Amniotic stem cell (primary cell): ENCODE data around the gene PPP2R2C.

Source experiments
- DNase-seq: peaks from one replicate; lab custom pipeline; 2025; lab: John Stamatoyannopoulos, UW

PPP2R2C gene

DNA sequence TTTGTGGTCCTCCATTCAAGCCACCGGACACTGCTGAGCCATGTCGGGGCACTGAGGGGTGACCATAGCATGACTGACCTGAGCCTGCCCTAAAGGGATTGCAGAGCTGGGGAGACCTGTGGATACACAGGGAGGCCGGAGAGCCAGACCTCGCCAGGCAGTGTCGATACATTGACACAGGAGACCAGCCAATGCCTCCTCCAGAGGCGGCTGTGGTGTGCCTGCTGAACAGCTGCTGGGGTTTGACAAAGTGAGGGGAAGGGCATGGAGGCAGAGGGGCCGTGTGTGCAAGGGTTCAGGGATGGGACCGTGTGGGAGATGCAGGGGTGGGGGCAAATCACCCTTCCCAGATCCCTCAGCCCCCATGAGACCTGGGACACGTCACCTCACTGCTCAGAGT is 48.0 kb downstream of the PPP2R2C start:
- DNase-seq: no peak

- no peak for DNase-seq
These were observed 48.8 kb downstream of the PPP2R2C start for GRCh38 chr4:6423575-6423974.

DNA sequence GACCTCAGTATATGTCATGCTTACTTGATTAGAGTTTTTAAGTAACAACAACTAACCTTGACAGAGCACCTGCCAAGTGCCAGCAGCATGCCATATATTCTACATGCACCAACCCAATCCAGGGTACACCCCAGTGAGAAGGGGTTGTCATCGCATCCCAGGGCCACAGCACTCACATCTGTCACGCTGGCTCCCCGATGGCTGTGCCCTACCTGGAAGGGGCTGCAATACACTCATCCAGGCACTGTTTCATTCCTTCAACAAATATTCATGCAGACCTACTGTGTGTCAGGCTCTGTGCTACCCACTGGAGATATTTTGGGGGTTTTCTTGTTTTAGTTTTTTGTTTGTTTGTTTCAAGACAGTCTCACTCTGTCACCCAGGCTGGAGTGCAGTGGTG is 49.5 kb downstream of the PPP2R2C start:
- DNase-seq: no peak

DNA sequence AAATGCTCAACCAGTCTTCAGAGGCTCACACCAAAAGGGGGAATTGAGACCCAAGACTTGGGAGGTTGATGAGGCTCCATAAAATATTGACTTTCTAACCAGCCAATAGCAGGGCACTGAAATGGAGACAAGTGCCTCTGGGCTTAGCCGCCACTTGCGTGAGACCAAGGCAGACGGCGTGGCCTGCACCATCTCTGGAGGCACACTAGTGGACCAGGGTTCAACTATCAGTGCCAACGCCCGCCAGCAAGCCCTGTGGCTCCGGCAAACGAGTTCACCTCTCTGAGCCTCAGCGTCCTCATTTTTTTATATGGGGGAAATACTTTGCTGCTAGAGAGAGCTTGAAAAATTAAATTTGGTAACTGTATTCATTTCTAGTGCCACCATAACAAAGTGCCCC is 50.3 kb downstream of the PPP2R2C start:
- no peak for DNase-seq

- no peak for DNase-seq
These were observed 51.0 kb downstream of the PPP2R2C start for GRCh38 chr4:6421397-6421796.

DNA sequence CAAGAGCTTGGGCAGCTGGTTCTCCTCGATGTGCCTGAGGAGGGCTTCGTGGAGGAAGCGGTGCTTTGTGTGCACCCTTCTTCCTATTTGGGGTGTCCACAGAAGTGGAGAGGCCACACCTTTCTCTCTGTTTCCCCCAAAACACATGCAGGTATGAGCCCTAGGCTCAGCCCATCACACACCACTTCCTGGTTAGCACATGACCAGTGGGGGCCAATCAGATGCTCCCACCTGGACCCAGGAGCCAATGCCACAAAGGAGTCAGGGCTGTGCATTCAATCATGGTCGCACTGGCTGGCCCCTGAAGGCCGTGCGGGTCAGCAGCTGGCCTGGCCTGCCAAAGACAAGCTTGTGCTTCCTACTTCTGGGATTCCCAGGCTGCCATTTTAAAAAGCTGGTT is 51.4 kb downstream of the PPP2R2C start:
- no peak for DNase-seq

DNA sequence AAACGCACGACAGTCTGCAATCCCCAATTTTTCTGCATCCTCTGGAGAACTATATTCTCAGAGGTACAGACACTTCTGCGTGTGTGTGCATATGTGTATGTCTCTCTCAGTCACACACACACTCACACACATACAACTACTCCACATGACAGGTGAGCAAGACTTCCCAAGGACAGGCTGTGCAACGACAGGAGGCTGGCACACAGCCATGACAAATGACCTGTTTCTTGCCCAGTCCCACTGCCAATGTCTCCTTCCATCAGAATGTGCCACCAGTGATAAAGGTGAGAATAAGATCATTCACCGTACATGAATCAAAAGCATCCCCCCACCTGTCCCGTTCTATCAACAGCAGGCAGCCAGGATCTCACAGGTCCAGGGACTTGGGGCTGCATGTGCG is 52.4 kb downstream of the PPP2R2C start:
- DNase-seq: no peak

GRCh38 chr4:6419452-6420028 is 52.9 kb downstream of the PPP2R2C start:
- no peak for DNase-seq

DNA sequence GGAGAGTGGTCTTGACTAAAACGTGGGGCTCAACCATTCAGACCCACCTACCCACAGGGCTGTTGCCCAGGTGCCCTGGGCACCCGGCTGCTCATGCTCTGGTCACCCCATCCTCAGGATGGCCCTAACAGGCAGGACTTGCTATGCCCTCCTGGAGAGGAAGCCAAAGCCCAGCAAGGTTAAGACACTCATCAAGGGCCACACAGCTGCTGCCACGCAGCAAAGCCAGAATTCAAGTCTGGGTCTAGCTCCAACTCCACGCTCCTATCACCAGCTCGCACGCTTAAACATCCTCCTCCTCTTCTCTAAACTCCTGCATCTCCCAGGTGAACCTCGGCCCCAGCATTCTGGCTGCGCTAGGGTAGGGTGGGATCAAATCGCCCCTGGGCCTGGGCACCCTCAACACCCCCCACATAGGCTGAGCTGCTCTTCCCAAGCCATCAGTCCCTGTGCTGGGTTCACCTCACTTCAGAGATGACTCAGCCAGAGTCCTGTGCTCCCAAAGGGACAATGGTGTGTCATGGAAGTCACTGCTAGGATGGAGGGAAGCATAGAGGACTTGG is 54.1 kb downstream of the PPP2R2C start:
- DNase-seq: no peak

- no peak for DNase-seq
These were observed 54.8 kb downstream of the PPP2R2C start for GRCh38 chr4:6417516-6418050.

- no peak for DNase-seq
These were observed 55.7 kb downstream of the PPP2R2C start for GRCh38 chr4:6416518-6417286.

DNA sequence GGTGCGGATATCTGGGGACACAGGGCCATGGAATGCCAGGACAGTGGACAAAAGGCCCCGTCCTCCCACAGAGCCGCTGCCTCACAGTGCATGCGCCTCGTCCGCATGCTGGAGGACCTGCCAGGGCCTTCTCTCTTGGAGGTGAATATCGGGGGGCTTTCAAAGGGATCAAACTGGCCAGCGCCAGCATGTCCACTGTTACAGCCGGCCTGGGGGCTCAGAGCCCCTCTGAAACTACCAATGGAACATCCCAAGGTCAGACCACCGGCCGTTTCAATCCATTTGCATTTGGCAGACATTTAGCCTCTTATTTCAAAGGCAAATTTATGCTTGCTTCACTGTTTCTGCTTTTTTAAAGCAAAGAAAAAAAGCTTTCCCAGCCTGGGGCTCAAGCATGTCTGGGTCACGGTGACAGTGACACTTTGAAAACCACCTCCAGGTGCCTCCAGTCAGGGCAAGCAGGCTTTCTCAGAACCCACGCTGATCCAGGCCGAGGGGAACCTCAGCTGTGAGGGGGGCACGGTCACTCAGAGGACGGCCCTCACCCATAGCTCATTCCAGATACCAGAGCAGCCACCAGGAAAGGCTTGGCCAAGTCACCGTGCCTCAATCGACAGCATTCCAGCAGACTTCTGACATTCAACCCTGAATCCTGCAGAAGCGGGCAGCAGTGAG is 57.2 kb downstream of the PPP2R2C start:
- DNase-seq: no peak

DNA sequence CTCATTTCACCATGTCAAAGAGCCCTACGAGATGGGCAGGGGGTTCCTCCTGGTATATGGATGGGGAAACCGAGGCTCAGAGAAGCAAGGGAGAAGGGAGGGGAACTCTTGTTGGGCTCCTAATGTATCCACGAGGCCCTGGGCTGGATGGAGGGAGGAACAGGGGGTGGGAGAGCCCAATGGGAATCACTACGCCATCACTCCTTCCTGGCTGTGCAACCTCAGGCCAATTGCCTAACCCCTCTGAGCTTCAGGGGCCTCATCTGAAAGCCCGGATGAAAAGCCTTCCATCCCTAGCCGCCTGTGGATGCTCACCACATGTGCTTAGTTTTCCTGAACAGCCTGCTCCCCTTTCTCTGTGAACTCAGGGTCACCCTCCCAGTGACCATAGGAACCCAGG is 57.8 kb downstream of the PPP2R2C start:
- no peak for DNase-seq

DNA sequence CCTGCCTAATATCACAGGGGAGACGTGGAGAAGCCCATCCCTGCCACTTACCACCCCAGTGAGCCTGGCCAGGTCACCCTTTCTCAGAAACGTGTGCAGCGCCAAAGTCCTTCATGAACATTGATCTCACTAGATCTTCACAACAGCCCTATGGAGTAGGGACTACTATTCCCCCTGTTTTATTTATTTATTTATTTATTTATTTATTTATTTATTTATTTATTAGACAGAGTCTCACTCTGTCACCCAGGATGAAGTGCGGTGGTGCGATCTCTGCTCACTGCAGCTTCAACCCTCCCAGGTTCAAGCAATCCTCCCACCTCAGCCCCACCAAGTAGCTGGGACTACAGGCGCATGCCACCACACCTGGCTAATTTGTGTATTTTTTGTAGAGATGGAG is 61.8 kb downstream of the PPP2R2C start:
- DNase-seq: no peak

DNA sequence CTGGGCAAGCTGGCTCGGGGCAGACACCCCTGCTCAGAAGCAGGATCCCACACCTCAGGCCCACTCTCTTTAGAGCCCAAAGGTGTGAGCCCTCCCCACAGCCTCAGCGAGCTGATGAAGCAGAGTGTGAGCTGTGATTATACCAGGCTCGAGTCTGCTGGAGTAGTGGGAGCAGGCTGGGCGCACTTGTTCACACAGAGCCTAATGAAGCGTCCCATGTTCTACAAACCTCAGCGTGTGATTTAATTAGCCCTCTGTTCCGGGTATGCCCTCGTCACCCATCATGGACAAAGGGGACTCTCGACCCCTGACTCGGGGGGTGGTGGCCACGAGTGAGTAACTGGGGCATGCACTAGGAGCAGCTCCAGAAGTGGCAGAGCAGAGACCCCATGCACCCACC is 62.3 kb downstream of the PPP2R2C start:
- DNase-seq: no peak

DNA sequence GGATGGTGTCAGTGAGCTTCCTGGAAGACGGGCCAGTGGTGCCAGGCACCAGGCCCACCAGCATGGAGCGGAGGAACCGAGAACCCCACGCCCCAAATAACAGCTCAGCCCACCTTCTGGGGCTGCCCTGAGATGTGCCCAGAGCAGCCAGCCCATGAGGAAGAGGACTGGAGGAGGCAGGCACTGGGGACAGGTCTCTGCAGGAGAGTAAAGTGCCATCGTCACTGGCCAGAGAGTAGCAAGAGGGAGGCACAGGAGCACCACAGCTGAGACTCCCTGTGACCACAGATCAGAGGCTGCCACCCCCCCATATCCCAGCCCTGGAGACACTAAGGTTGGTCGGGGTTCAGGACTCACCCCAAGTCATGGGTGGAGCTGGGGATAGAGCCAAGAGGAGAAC is 63.0 kb downstream of the PPP2R2C start:
- DNase-seq: no peak

DNA sequence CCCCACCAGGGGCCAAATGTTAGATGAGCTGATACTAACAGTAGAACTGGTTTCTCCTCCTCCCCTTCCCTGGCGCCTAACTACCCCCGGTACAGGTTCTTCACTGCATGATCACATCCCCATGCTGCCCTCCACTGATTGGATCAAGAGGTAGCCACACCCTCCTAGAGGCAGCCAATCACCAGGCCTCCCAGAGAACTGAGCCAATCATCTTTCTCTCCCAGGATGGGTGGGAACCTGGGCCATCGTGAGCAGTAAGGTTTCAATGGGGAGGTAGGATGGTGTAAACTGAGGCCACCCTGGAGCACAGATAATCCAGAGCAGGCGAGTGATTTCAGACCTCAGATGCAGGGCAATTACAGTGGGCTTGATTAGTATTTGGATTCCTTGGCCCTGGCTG is 64.2 kb downstream of the PPP2R2C start:
- no peak for DNase-seq

DNA sequence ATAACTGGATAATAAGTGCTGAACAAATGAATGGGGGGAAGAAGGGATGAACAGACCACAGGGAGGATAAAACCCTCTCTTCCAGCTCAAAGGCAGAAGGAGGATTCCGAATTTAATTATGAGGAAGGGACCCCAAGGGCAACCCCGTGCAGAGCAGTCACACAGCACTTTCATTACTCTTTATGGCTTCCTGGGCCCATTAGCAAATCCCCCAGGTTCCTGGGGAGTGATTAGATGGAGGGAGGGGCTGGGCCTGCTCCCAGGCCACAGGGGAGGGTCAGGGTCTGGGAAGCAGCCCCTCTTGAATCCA is 67.1 kb downstream of the PPP2R2C start:
- DNase-seq: no peak

DNA sequence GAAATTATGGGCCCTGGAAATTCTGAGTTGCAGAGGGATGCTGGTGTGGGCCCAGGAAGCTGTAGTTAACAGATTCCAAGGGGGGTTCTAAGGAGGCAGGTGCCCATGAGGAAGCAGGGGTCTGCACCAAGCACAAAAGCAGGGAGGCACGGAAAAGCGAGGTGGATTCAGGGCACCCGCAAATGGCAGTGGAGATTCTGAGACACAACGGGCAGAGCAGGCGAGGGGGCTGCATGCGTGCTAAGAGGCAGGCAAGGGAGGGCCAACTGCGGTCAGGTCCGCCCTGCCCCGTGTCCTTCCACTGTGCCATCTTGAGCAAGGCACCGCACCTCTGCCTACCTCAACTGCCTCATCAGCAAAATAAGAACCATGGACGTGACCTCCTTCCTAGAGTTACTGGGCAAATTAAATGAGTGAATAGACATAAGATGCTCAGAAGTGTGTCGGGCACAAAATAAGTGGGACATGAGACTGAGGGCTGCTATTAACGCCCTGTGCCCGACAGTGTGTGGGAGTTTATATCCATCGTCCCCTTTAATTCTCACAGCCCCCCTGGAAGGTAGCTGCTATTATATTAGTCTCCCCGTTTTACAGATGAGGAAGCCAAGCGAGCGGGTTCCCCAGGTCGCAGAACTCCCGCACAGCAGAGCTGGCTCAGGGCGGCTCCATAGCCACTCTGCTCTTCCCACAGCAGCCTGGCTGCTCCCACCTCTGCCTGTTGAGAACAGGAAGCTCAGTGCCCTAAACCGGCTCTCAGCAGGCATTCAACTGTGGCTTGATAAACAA is 67.6 kb downstream of the PPP2R2C start:
- DNase-seq: no peak

DNA sequence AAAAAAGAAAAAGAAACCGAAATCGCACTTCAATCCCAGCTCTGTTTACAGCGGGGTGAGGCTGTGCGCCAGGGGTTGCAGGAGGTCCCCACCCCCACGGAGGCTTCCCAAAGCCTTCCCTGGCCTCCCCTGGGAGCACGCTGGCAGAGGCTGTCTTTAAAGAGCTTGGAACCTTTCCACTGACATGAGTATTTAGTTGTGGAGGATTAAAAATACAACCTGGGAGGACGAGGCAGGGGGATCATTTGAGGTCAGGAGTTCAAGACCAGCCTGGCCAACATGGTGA is 69.1 kb downstream of the PPP2R2C start:
- DNase-seq: no peak

DNA sequence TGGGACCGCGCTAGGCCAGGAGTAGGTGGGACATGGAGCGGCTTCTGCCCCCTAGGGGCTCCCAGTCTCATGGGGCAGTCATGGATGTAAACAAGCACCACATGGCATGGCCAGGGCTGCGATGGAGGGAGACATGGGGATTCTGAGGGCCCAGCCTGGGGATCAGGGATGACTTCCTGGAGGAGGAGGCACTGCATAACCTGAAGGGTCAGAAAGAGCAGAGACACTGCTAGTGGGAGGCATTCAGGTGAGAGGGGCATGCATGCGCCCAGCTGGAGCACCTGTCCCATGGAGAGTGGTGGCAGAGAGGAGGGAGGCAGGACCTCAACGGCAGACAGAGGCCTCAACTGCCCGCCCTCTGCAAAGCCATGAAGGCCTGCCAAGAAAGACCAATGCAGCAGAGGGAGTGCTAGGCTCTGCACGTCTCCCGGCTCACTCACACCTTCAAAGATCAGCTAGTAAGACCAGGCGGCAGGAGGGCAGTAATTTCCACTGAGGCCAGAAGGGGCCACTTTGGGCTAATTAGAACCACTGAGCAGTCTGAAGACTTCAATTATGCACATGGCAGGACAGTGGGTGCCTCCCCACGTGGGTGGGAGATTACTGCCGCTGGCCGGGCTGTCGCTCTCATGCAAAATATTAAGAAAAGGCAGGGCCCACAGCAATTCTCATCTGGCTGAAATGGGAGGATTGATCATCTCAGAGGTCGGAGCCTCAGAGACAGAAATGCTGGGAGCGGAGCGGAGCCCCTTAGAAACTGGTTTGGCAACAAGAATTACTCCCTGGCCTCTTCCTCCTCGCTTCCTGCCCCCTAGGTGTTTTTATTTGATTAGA is 69.6 kb downstream of the PPP2R2C start:
- no peak for DNase-seq

DNA sequence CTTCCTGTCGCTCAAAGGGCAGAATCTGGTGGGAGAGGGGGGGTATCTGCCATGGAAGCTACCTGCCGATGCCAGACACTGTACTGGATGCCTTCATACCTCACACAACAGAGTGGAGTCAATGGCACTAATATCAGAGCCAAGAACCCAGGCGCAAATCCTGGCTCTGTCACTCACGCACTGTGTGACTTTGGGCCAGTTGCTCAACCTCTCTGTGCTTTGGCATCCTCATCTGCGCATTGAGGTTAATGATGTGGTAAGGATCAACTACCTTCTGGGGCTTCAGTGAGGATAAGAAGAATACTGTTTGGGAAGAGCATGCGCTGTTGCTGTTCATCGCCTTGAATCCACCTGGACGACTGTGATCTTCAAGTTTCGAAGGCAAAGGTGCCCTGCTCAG is 70.6 kb downstream of the PPP2R2C start:
- no peak for DNase-seq
